GM13976 (cell line): ENCODE results near the gene MYCBP.

Experiments used
- DNase-seq: peaks from one replicate; pipeline ENCODE4 v3.0.0; 2012; ENCODE audit warnings: low spot score
- in situ Hi-C: fragments of 300-500 bp; cut with MboI; formaldehyde crosslinking; loops from one replicate; pipeline ENCODE4 v1.12.0; 2022; ENCODE audit warnings: low sequenced_read_pairs, mixed read lengths, inconsistent platforms; ENCODE audit not compliant: unreplicated experiment
- TF ChIP-seq, protein P1 (sequence below): IDR thresholded peaks from 2 replicates; pipeline ENCODE4 v1.5.1; 2012; ENCODE audit warnings: borderline replicate concordance, mild to moderate bottlenecking; ENCODE audit not compliant: insufficient read depth; ENCODE audit errors: extremely low read depth, missing control alignments, control extremely low read depth

MYCBP gene

DNA sequence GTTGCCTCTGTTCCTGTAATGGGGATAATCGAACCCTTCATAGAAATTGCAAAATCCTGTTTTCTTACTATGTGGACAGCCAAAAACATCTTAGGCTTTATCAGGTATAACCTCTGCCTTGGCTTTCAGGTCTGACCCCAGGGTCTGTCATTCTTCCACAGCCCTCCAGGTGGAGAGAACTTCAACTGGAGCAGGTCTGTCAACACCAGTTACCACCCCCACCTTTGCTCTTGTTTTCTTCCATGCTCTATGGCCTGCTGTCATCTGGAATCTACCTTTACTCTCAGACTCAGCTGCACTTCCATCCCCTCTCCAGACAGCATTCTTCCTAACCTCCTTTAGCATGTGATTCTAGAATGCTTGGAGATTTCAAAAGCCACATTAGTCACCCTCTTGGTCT is 18.6 kb upstream of the MYCBP start:
- in situ Hi-C loops = no loop called here
- no peak for DNase-seq
- TF ChIP-seq, protein P1, sequence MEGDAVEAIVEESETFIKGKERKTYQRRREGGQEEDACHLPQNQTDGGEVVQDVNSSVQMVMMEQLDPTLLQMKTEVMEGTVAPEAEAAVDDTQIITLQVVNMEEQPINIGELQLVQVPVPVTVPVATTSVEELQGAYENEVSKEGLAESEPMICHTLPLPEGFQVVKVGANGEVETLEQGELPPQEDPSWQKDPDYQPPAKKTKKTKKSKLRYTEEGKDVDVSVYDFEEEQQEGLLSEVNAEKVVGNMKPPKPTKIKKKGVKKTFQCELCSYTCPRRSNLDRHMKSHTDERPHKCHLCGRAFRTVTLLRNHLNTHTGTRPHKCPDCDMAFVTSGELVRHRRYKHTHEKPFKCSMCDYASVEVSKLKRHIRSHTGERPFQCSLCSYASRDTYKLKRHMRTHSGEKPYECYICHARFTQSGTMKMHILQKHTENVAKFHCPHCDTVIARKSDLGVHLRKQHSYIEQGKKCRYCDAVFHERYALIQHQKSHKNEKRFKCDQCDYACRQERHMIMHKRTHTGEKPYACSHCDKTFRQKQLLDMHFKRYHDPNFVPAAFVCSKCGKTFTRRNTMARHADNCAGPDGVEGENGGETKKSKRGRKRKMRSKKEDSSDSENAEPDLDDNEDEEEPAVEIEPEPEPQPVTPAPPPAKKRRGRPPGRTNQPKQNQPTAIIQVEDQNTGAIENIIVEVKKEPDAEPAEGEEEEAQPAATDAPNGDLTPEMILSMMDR = no peak

DNA sequence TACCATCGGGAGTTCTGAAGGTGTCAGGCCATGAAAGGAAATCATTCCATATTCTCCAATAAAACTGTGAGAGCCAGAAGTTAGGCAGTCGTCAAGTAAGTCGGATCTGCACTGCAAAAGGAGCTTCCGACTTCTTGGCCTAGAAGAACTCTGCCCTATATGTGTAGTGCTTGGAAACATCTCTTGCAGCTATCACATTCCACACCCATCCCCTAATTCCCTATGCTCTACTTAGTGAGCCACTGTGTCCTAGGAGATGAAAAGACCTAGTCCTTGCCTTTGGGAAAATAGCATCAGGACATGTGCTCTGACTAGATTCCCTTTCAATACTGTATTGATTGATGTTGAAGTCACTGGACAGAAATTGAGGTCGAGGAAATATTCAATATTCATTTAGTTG is 16.4 kb upstream of the MYCBP start:
- TF ChIP-seq, protein P1 = no peak
- no peak for DNase-seq
- in situ Hi-C loops = no loop called here

DNA sequence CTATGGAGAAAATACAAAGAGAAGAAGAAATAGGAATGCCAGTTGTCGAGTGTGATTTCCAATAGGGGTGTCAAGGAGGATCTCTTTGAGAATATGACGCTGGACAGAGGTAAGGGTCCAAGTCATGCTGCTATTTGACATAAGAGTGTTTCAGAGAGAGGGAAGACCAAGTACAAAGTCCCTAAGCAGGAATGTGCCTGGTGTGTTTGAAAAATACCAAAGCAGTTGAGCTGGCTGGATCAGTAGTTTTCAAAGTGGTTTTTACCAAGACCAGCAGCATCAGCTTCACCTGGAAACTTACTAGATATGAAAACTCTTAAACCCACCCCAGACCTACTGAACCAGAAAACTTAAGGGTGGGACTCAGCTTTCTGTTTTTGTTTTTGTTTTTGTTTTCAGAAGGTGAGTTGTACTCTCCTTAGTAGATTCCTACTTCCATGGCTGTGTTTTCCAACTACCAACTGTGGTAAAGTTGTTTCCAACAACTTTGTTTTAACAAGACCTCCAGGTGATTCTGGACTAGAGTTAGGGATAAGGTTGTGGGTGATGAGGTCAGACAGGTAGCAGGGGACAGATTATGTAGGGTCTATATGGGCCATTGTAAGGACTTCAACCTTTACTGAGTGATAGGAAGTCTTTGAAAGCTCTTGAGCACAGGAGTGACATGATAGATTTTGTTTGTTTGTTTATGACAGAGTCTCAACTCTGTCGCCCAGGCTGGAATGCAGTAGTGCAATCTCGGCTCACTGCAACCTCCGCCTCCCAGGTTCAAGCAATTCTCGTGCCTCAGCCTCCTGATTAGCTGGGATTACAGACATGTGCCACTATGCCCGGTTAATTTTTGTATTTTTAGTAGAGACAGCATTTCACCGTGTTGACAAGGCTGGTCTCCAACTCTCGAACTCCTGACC is 15.5 kb upstream of the MYCBP start:
- in situ Hi-C loops = no loop called here
- no peak for DNase-seq
- TF ChIP-seq, protein P1 = no peak

DNA sequence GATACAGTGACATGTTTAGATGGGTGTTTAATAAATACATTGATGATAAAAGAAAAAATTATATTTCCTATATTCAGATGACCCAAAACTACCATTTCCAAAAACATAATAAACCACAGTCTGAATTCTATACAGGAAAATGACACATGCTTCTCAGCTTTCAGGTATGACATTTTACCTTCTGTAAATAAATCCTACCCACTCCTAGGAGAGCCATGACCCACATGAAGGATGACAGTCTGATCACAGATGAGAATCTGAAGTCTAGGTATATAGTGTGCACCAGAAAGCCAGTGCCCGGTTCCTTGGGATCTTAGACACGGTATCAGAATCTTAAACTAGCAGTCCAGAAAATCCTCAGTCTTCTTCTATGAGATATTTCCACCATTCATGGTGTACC is 11.9 kb upstream of the MYCBP start:
- no peak for DNase-seq
- in situ Hi-C loops = no loop called here
- TF ChIP-seq, protein P1 = no peak

DNA sequence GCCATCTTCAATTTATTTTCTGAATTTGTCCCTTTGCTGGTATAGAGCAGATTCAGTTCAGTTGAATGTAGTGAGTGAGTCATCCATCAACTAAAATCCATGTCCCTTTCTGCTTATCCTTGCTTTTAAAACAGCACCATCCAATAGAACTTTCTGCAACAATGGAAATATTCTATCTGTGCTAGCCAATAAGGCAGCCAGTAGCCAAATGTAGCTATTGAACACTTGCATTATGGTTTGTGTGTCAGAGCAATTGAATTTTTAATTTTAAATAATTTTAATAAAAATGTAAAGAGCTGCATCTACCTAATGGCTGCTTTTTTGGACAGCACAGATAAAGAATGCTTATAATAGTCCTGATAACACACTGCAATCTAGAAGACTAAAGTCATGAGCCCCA is 8.3 kb upstream of the MYCBP start, which contains the start of gene GJA9:
Gene GJA9 (minus strand): TSS at position 101 of the 400 bp plus-strand sequence. CDS start 5,489 bp downstream, outside the sequence.
- in situ Hi-C loops = no loop called here
- DNase-seq = no peak
- TF ChIP-seq, protein P1 = no peak

DNA sequence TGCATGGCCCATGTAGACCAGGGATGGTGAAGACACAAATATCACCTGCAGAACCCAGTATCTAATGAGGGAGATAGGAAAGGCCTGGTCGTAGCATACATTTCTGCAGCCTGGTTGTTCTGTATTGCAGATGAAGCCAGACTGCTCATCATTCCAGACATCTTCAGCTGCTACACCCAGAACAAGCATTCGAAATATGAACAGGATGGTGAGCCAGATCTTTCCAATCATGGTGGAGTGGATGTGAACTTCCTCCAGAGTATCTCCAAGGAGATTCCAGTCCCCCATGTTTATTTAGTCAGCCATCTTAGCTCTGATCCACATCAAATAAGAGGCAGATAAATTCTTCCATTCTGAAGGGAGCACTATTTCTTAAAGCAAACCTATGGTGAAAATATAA is 2.7 kb upstream of the MYCBP start:
- TF ChIP-seq, protein P1 = no peak
- no peak for DNase-seq
- in situ Hi-C loops = no loop called here
